Endothelial cell of umbilical vein (primary cell): ENCODE data around the gene KCNJ15.
A peak's percentile ranks its signal among the peaks of the same experiment; 100 is the strongest.

Experiments
- CTCF ChIP-seq, 2 donors: IDR thresholded peaks; 1 replicate in 1 of 2; 2 replicates in 1 of 2; pipeline ENCODE4 v1.5.1; 2011; ENCODE audit warnings: low read length in 2 of 2, mild to moderate bottlenecking in 2 of 2, moderate library complexity in 2 of 2, control low read depth in 1 of 2, inconsistent platforms in 1 of 2, low read depth in 1 of 2; ENCODE audit not compliant: insufficient read depth in 1 of 2; ENCODE audit errors: extremely low read depth in 1 of 2
- EZH2 ChIP-seq: IDR thresholded peaks from 2 replicates; pipeline ENCODE4 v1.6.1; 2012; ENCODE audit warnings: borderline replicate concordance, low read depth, mild to moderate bottlenecking, moderate library complexity, low read length, inconsistent platforms; ENCODE audit not compliant: severe bottlenecking
- FOS ChIP-seq: IDR thresholded peaks from 2 replicates; pipeline ENCODE4 v1.6.1; 2011; ENCODE audit warnings: mild to moderate bottlenecking, low read length, moderate library complexity, borderline replicate concordance; ENCODE audit not compliant: insufficient read depth
- MAX ChIP-seq: IDR thresholded peaks from 2 replicates; pipeline ENCODE4 v1.6.1; 2011; ENCODE audit not compliant: insufficient read depth, insufficient read length
- MYC ChIP-seq: IDR thresholded peaks from one replicate; pipeline ENCODE4 v1.6.1; 2011; ENCODE audit warnings: mild to moderate bottlenecking, low read depth, low read length
- POLR2A ChIP-seq: IDR thresholded peaks from 2 replicates; pipeline ENCODE4 v1.6.1; 2012; ENCODE audit warnings: low read depth, mild to moderate bottlenecking, control low read depth, low read length
- POLR2AphosphoS5 ChIP-seq: IDR thresholded peaks from 2 replicates; pipeline ENCODE4 v1.6.1; 2012; ENCODE audit warnings: low read depth, mild to moderate bottlenecking, control low read depth, low read length, moderate library complexity; ENCODE audit not compliant: insufficient read depth

- TF ChIP-seq CTCF (IDR thresholded peaks at IDR 0.05; ENCODE audit: extremely low read depth in 1 of 2, insufficient read depth in 1 of 2, low read depth in 1 of 2, low read length in 2 of 2), result no peak
- TF ChIP-seq POLR2A, result no peak
- TF ChIP-seq MAX, result no peak
- TF ChIP-seq EZH2, result no peak
- no peak for TF ChIP-seq POLR2AphosphoS5
- TF ChIP-seq FOS, result peak; percentile 61
- no peak for TF ChIP-seq MYC
These were observed 46.5 kb downstream of the KCNJ15 start for GRCh38 chr21:38303300-38303699.
